Left kidney (tissue), 2 donors: ENCODE data around the gene UFD1. TPM values are rescaled to one million over a fixed set of nuclear protein-coding genes. Genes with fewer than 3 reads are reported as not detected.

Source experiments
- DNase-seq: peaks from one replicate; pipeline ENCODE4 v3.0.0-alpha.2; 2013
- polyA plus RNA-seq: library from polyadenylated mRNA; unstranded; fragments of 120-200 nt; gene quantifications from one replicate; pipeline ENCODE4 v1.2.1, GENCODE V29; 2013; ENCODE audit not compliant: insufficient read length

The UFD1 gene
- polyA plus RNA-seq, 1 donor: 67.5 TPM

DNA sequence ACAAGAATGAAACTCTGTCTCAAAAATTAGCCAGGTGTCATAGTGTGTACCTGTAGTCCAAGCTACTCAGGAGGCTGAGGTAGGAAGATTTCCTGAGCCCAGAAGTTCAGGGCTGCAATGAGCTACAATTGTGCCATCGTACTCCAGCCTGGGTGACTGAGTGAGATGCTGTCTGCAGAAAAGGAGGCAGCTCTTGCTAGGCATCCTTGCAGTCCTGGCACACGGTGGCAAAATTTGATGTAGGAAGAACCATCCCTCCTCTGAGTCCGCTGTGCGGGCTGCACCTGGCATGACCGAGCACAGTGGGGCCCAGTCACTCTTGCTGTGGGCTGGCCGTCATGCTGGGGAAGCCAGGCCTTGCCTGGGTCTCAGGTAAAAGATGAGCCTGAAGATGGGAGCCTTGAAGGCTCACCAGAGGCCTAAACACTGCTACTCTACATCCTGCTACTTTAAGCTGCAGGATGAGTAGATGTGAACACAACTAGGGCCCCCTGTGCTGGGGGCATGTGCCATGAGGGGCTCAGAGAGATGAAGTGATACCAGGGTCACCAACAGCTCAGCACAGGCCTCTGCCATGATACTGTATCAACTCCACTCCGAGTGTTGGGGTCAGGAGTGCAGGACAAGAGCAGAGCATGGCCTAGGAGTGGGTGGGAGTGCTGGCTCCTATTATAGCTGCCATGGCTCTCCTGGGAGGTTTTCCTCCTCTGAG is 19.3 kb upstream of the UFD1 start:
- DNase-seq: no peak

GRCh38 chr22:19497245-19497644 is 18.3 kb upstream of the UFD1 start:
- DNase-seq: peak; percentile 41

DNA sequence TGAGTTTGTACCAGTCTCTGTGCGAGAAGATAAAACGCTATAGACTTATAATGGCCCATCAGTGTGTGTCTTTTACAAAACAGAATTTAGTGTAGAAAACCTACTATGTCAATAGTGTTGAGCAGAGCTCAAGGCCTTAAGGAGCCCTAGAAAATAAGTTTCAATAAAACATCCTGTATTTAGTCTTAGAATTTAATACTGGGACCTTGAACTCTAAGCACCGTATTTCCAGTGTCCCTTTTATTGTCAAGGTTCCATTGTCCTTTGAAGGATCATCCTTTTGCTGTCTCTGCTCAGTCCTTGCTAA is 17.3 kb upstream of the UFD1 start:
- DNase-seq: no peak

GRCh38 chr22:19495562-19496323 is 16.8 kb upstream of the UFD1 start:
- no peak for DNase-seq

- DNase-seq: no peak
Observed at GRCh38 chr22:19494676-19495173, 15.7 kb upstream of the UFD1 start.

- DNase-seq: no peak
Observed at GRCh38 chr22:19494001-19494560, 15.1 kb upstream of the UFD1 start.

DNA sequence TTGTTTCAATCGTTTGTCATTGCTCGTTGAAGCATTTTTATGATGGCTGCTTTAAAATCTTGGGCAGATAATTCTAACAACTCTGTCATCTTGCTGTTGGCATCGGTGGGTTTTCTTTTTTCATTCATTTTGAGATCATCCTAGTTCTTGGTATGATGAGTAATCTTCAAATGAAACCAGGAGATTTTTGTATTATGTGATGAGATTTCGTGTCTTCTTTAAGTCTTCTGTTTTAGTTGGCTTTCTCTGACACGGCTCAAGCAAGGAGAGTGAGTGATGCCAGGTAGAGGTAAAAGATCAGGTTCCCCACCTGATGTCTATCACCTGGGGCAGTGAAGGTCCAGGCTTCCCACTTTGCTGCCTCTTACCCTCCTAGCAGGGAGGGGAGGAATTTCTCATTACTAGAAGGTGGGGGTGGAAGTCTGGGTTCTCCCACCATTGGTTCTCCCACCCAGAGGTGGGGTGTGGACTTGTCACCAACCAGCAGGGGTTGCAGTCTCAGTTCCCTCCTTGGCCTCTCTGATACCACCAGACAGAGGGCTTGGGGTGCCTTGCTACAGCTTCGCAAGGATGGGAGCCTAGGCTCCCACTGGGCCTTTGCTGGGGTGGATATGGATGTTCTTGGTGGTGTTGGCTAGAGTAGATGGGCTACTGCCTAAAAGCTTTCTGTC is 13.6 kb upstream of the UFD1 start:
- no peak for DNase-seq

DNA sequence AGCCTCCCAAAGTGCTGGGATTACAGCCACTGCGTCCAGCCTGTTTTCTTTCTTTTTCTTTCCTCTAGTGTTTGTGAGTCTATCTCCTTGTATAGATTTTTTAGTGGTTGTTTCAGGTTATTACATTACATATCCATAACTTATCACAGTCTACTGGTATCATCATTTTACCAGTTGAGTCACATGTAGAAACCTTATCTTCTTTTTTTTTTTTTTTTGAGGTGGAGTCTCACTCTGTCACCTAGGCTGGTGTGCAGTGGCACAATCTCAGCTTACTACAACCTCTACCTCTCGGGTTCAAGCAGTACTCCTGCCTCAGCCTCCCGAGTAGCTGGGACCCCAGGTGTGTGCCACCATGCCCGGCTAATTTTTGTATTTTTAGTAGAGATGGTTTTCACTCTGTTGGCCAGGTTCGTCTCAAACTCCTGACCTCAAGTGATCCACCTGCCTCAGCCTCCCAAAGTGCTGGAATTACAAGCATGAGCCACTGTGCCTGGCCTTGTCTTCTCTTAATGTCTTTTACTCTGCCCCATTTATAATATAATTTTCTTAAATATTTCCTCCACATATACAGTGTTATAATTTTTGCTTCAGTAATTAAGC is 11.7 kb upstream of the UFD1 start:
- DNase-seq: no peak

DNA sequence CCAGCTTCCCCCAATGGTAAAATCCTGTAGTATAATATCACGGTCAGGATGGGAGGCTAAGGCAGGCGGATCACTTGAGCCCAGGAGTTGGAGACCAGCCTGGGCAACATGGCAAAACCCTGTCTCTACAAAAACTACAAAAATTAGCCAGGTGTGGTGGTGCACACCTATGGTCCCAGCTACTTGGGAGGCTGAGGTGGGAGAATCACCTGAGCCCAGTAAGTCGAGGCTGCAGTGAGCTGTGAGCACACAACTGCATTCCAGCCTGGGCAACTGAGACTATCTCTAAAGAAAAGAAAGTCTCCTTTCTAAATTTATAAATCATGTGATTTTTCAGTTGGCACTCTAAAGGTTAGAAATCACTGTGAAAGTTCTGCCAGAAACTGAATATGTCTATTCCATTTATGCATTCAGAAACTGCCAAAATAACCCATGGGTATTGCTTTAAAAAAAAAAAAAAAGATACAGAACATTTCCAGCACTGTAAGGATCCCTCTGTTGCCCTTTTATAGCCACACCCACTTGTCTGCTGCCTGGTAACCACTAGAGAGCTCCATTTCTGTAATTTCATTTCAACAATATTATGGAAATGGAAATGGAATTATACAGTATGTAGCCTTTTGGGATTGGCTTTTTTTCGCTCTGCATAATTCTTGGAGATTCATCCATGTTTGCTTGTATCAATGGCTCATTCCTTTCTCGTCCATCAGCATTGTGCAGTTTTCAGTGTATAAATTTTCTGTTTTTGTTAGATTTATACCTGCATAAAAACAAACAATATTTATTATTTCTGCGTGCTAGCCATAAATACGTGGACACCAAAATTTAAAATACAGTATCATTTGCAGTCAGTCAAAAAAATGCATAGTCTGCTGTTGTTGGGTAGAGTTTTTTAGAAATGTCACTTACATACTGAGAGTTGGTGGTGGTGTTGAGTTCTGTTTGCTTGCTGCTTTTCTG is 10.2 kb upstream of the UFD1 start:
- no peak for DNase-seq

- no peak for DNase-seq
Observed at GRCh38 chr22:19488285-19488684, 9.3 kb upstream of the UFD1 start.

DNA sequence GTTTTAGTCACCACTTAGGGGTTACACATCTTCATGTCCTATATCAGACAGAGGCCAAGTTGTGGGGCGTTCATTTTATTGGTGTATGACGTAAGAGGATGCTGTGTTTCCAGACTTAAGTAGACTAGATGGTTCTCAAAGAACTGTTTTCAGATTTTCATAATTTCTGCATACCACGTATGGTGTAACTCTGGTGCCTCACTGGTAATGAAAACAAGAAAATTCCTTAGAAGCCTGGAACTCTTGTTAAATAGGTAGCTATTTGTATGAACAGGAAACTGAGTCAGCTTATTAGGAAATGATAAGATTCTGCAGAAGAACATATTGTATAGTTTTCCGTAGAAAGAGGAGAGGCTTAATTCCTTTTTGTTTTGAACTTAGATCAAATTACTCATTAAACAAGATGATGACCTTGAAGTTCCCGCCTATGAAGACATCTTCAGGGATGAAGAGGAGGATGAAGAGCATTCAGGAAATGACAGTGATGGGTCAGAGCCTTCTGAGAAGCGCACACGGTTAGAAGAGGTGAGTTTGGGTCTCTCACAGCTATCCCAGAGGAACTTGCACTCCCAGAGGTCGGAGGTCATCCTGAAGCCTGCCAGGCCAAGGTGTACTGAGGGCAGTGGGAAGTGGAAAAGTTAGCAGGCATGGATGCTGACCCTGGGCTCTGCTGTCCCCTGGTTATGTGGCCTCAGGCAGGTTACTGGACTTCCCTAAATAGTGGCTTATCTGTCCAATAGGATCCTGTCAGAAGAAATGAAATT is 4.7 kb upstream of the UFD1 start:
- no peak for DNase-seq

DNA sequence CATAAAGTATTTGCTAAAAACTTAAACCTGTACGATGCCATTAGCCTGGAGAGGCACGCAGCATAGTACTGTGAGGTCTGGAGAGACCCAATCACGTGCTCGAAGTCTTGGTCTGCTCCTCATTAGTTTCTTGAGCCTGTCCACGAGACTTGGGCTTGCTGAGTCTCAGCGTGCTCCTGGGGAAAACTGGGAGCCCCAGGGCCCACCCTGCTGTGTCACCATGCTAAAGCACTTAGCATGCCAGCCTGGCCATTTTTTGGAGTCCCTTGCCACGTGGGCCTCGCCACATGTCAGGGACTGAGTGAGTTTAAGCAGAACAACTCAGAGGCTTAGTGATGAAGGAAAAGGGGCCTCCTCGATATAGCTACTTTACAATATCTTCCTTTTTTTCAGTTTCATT is 3.3 kb upstream of the UFD1 start:
- no peak for DNase-seq

DNA sequence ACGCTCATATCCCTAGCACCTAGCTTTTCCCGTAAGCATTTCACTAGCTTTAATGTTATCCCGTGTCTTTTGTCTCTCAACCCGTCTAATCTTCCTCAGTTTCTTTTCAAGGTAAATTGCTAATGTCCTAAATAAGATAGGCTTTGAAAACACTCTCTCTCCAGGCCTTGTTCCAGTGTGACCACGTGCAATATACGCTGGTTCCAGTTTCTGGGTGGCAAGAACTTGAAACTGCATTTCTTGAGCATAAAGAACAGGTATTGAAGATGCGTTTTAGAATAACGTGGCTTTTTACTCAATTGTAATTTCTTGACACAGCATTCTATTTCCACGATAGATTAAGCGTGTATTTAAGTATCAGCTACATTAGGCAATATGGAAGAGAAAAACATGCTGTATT is 1.8 kb upstream of the UFD1 start:
- DNase-seq: no peak

DNA sequence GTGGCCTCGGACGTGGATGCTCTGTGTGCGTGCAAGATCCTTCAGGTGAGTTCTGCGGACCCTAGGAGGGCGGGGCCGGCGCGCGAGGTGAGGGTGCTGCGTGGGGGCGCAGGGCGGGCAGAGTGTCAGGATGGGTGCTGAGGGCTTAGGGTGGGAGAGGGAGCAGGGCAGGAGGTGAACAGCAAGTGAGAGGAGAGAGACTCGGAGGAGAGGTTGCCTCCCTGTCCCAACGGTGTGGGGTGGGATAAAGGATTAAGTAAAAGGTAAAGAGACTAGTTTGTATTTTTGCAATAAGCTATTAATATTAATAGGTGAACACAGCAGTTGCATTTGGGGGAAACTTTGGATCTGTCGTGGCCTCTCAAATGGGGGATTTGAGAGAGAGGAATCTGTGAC is 1.2 kb upstream of the UFD1 start:
- no peak for DNase-seq

DNA sequence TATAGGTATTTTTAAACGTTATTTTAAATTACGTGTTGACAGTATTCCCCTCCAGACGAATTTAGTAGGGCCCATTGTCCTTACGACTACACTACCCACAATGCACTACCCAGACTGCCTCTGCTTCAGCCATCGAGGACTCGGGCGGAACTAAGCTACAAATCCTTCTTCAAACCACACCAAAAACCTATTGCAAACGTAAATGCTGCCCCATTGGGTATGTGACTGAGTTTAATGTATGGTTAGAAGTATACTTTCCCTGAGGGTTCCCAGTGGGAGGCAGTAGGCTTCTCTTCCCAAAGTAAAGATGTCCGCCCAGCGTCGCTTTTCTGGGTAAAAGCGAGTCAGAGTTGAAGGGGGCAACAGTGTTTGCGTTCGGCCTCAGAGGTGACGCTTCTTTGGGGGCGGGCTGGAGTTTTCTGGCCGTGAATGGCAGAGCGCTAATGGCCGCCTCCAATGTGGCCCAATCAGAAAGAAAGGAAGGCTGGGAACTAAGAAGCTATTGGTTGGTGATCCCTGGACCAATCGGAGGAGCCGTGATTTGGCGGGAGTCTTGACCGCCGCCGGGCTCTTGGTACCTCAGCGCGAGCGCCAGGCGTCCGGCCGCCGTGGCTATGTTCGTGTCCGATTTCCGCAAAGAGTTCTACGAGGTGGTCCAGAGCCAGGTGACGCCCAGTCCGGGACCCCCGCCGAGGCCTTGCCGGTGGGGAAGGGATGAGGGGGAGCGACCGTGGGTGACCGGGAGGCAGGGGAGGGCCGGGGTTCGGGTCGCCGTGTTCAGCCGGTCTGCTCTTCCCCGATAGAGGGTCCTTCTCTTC is 571 bp upstream of the UFD1 start, which contains the start of gene CDC45:
TSS of gene CDC45 (plus strand) at position 566 of the 818 bp plus-strand sequence. CDS start at position 615, 49 bp downstream.
- peak; percentile 99 for DNase-seq

DNA sequence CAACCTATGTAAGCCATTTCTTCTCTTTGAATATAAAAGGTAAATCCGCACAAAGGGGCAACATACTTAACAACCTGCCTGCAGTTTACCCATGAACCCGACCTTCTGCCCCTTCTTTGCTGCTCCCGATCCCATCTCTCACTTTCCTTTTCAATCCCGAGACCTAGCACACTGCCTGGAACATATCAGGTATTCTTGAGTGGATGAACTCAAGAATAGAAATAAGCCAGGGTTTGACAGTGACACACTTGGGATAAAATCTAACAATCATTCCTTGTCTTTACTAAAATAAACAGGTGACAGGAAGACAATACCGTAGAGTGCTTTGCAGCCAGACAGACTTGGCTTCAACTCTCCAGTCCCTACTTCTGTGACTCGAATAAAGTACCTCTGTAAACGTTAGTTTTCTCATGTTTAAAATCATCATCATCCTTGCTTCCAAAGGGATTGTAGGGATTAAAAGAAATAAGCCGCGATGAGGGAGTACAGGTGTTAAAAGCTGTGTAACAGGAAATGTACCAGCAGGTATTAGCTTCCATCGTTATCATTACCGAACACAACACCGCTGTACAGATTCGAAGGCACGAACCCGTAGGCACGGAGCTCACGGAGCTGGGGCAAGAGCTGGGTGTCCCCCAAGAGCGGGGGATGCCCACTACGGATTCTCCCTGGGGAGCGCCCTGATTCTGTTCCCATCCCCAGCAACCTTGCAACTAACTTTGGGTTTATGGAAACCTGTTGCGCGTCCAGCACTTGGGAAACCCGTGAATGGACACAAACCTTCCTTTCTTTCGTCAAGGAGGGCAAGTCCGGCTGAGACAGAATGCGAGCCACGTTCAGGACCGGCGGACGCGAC is 720 bp downstream of the UFD1 start:
- DNase-seq: no peak

- no peak for DNase-seq
Observed at GRCh38 chr22:19477321-19478044, 1.5 kb downstream of the UFD1 start.

DNA sequence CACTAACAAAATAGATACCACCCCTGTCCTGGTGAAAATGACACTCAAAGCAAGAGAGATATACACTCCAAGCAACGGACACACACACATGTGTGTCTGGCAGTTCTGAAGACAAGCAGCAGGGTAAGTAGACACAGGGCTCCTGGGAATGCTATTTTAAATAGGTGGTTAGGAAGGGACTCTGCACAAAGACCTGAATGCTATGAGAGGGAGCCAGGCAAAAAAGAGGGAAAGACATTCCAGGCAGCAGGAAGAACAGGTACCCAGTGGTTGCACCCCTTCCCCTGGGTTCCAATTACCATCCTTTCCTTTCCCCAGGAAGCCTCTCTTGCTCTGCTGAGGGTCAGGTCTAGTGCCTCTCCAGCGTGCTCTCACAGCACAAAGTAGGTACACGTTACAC is 3.0 kb downstream of the UFD1 start:
- DNase-seq: no peak
